ENCODE measurements around the gene TRAF3IP3. TPM values are rescaled to one million over a fixed set of nuclear protein-coding genes. Genes with fewer than 3 reads are reported as not detected.

TRAF3IP3 gene
- not detected in 2 replicates for total RNA-seq (2014; rRNA removed; shearing (Covaris generic))

GRCh38 chr1:209755926-209756614, at the start of gene TRAF3IP3:
Gene TRAF3IP3 (plus strand): TSS chr1:209756053. CDS start chr1:209760040, 3,987 bp downstream.
- DNase-seq (ENCODE audit: low read depth): peak; percentile 4

GRCh38 chr1:209706622-209707021, 49.2 kb upstream of the TRAF3IP3 start:
- no peak for DNase-seq (ENCODE audit: low read depth)

- DNase-seq (ENCODE audit: low read depth): peak; percentile 56
Observed at GRCh38 chr1:209707308-209707707, 48.5 kb upstream of the TRAF3IP3 start.

DNA sequence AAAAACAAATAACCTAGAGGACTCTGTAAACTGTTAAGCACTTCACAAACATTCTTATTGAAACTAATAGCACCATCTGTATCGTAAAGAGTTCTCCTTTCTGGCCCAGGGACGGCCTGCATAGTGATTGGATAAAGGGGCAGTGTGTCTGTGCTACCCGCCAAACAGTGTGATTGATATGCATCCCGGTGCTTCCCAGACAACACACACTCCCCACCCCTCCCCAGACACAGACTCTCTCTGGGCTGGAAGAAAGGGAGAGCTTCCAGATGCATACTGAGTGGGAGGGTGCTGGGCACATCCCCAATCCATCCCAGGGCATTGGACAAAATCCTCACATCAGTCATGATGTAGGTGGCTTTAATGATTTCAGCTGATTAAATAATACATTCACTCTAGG, 47.6 kb upstream of the TRAF3IP3 start:
- DNase-seq (ENCODE audit: low read depth): no peak

DNA sequence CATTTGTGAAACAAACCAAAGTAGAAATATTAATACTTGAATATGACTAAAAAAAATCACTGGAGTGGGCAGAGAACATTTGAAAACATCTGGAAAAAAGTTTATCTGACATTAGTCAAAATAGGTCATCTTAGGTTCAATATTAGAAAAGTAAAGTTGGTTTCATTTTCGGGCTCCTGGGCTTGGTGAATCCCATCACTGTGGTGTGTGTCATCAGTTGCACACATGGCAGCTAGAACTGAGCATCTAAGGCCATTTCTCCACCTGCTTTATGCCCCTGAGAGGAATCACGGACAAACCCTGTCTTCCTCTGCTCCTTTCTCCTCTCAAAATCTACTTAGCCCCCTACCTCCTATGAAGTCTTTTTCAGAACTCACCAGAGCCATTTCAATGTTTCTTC, 45.8 kb upstream of the TRAF3IP3 start:
- peak; percentile 35 for DNase-seq (ENCODE audit: low read depth)

- peak; percentile 46 for DNase-seq (ENCODE audit: low read depth)
Observed at GRCh38 chr1:209710847-209711246, 45.0 kb upstream of the TRAF3IP3 start.

DNA sequence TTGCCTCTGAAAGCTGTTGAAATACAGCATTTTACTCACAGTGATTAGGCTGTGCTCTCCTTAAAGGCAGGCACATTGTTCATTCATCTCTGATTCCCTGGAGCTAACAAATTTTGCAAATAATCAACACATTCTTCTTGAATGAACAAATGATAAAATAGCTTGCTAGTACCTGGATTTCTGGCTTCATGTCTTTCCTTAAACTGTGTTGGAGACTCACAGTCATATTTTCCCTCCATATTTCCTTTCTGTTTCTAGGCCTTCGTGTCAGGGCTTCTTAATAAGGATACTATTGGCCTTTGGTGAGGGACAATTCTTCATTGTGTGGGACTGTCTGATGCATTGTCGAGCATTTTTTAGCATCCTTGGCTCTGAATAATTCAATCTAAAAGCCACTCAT, 41.5 kb upstream of the TRAF3IP3 start:
- no peak for DNase-seq (ENCODE audit: low read depth)

DNA sequence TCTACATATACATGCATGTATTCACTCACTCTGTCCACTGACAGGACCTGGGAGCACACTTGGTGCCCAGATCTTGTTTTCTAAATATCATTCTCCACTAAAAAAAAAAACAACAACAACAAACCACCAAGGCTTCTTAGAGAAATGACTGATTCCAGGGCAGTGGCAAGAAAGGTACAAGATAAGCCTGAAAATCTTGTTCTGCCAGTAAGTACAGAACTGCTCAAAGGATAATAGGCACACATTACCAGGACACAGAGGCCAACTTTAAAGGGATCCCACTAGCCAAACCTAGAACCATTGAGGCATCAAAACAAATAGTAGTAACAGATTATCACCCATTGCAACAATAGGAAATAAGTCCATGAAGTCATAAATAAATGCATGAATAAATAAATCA, 40.5 kb upstream of the TRAF3IP3 start:
- DNase-seq (ENCODE audit: low read depth): no peak

GRCh38 chr1:209717818-209718217, 38.0 kb upstream of the TRAF3IP3 start:
- DNase-seq (ENCODE audit: low read depth): no peak

DNA sequence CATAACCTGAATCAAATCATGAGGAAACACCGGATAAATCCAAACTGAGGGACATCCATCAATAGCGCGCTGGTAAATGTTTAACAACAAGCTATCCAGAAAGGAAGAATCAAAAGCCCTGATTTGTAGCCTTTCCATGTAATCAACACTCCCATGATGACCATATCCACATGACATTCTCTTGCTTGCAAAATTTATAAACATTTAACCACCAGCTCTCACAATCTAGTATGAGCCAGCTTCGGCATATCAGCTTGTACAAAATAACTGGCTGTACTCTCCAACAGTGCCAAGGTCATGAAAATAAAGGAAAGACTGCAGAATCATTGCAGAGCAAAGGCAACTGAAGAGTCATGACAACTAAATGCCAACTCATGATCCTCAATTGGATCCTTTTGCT, 35.5 kb upstream of the TRAF3IP3 start:
- DNase-seq (ENCODE audit: low read depth): peak; percentile 48

DNA sequence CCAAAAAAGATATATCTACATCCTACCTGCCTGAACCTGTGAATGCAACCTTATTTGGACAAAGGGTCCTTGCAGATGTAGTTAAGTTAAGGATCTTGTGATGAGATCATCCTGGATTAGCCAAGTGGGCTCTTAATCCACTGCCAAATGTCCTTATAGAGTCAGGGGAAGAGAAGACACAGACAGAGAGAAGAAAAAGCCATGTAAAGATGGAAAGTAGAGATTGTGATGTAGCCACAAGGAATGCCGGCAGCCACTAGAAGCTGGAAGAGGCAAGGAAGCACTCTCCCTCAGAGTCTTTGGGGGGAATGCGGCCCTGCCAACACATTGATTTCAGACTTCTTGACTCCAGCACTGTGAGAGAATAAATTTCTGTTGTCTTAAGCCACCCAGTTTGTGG, 35.0 kb upstream of the TRAF3IP3 start:
- peak; percentile 42 for DNase-seq (ENCODE audit: low read depth)

- DNase-seq (ENCODE audit: low read depth): no peak
Observed at GRCh38 chr1:209721323-209721722, 34.5 kb upstream of the TRAF3IP3 start.

DNA sequence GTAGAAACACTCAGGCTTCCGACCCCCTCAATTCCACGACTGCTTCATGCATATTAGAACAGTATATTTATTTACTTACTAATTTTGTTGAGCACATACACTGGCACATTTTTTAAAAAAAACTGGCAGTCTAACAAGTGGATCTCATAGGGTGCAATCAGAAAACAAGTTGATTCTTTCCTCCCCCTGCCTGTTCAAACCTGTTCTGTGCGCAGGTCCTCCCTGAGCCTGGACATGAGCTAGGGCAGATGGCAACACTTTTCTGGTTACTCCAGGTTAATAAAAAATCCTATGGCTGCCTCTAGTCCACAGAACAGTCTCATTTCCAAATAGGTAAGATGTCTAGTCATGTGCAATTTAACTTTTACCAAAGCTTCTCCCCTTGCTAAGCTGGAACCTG, 32.6 kb upstream of the TRAF3IP3 start:
- no peak for DNase-seq (ENCODE audit: low read depth)

DNA sequence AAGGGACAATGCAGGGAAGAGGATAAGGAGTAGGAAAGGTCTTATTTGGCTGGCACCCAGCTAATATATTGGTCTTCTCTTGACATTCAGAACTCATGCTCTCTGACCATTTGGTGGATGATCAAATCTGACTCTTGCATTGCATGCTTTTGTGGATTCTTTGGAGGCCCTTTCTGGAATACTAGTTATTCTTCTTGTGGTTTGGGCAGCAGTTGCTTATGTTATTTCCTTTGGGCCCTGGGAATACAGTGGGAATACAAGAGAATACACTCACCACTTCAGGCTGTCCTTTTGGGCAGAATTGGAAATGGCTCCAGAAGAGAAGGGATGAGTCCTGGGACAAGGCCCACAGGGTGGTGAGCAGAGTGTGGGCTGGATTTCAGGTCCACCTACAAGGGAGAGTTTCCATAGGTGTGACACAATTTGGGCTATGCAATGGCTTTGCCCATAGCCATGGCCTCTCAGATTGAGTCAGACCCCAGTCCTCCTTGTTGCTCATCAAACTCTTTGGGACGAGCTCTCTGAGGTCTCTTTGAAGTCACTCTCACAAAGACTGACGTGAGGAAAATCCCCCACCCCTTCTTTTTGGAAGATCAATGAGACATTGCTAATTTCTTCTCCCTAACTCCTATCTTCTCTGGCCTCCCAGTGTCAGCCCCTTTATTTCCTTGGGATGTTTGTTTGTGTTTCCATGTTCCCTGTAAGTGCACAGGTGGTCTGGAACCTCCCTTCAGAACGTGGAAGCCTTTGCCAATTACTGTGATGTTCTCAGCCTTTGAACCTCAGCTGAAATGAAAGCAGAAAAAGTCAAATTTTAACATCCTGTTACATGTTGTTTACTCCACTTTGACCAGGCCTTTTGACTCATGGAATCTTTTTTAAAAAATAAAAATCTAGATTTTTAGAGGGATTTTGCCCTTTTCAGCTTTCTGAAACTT, 31.8 kb upstream of the TRAF3IP3 start:
- no peak for DNase-seq (ENCODE audit: low read depth)

GRCh38 chr1:209727286-209727685, 28.6 kb upstream of the TRAF3IP3 start:
- DNase-seq (ENCODE audit: low read depth): no peak

GRCh38 chr1:209727785-209728184, 28.1 kb upstream of the TRAF3IP3 start:
- DNase-seq (ENCODE audit: low read depth): no peak

DNA sequence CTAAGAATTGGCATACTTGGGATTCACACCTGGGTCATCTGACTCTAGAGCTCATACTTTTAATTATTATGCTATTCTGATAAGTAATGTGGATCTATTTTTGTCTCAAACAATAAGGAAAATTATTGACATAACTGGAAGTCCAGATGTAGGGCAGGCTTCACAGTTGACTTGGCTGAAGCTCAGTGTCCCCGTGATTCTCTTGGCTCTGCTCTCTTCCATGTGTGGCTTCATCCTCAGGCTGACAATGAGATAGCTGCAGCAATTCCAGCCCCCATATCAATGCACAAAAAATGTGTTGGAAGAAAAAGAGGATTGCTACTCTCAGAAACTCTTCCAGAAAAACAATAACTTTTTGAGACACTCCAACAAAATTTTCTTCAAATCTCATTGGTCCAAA, 27.4 kb upstream of the TRAF3IP3 start:
- no peak for DNase-seq (ENCODE audit: low read depth)

- DNase-seq (ENCODE audit: low read depth): no peak
Observed at GRCh38 chr1:209729436-209729835, 26.4 kb upstream of the TRAF3IP3 start.

DNA sequence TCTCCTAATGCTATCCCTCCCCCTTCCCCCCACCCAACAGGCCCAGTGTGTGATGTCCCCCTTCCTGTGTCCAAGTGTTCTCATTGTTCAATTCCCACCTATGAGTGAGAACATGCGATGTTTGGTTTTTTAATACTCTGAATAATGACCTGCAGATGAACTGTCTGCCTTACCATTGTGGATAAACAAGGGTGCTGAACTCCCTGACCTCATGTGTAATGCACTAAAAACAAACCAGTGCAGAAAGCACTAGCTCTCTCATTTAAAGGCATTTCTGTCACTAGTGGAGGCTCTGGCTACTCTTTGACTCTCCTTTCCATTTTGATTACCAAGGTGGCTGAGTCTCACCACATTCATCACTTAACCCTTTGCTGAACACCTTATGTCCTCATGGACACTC, 23.1 kb upstream of the TRAF3IP3 start:
- peak; percentile 44 for DNase-seq (ENCODE audit: low read depth)

- peak; percentile 69 for DNase-seq (ENCODE audit: low read depth)
Observed at GRCh38 chr1:209733409-209734192, 22.3 kb upstream of the TRAF3IP3 start.

DNA sequence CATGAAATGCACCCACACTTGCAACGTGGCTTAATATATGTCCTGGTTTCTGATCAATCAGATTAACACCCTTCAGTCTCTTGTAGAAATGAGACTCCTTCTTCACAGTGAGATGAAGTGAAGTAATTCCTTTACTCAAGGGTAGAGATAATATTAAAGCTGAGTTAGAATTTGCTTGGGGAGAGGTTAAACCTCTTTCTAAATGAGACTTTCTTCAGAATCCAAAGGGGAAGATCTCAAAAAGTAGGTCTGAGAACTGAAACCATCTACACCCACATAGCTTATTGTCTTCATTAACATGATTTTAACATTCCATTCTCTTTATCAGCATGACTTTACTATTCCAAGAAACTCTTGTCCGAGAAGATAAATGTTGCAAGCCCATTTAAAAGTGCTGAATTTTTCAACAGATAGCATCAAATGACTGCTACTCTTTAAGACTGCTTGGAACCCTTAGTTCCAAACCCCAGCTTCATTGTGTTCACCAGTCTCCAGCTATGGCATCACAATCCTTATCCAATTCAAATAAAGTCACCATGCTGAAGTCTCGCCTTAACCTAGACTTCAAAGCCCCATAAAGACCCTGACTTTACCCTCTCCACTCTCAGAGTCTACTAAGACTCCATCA, 19.2 kb upstream of the TRAF3IP3 start:
- DNase-seq (ENCODE audit: low read depth): no peak

- DNase-seq (ENCODE audit: low read depth): no peak
Observed at GRCh38 chr1:209737118-209737505, 18.7 kb upstream of the TRAF3IP3 start.

Data from M059J (cell line).